ENCODE measurements around the gene FYB1. TPM values are rescaled to one million over a fixed set of nuclear protein-coding genes. Genes with fewer than 3 reads are reported as not detected.

FYB1 gene
- total and polyA plus RNA-seq, 2 of the 8 experiments (the other 6 are each of a cell fraction or from before 2014, with no cell fraction given): not detected

- TF ChIP-seq CHD7 (IDR thresholded peaks at IDR 0.05; ENCODE audit: insufficient replicate concordance, low read length): no peak
- TF ChIP-seq ZNF274 (IDR thresholded peaks at IDR 0.05; ENCODE audit: borderline replicate concordance, extremely low read depth, low read length): no peak
- TF ChIP-seq SP2 (IDR thresholded peaks at IDR 0.05; ENCODE audit: low read length): no peak
- TF ChIP-seq YY1 (IDR thresholded peaks at IDR 0.05; ENCODE audit: low read depth, low read length): no peak
- TF ChIP-seq CTCF (IDR thresholded peaks at IDR 0.05; ENCODE audit: control extremely low read depth in 1 of 3, insufficient read depth in 1 of 3, low read depth in 1 of 3, low read length in 3 of 3): no peak
- TF ChIP-seq POU5F1 (IDR thresholded peaks at IDR 0.05; ENCODE audit: low read depth, low read length): no peak
Observed at GRCh38 chr5:39178171-39178570, 41.2 kb downstream of the FYB1 start (continued).

Data from H1 (cell line).